Mucosa of descending colon (tissue), 3 donors: Measurements from ENCODE around the gene UBL4A. TPM values are rescaled to one million over a fixed set of nuclear protein-coding genes. Genes with fewer than 3 reads are reported as not detected.

Source experiments
- ATAC-seq: fragments of 200-7000 bp; cut with Tn5 transposase; one replicate; pipeline ENCODE4 v1.9.1; 2020; ENCODE audit warnings: mild to moderate bottlenecking, moderate library complexity
- DNase-seq, 3 donors: peaks; one replicate each; pipeline ENCODE4 v3.0.0-alpha.2; 2020
- H3K36me3 ChIP-seq: fragments of 200-600 bp; one replicate; pipeline ENCODE4 v1.8.0; 2021; ENCODE audit warnings: low read depth, mild to moderate bottlenecking
- H3K4me1 ChIP-seq: fragments of 200-600 bp; one replicate; pipeline ENCODE4 v1.8.0; 2021; ENCODE audit warnings: low read depth, mild to moderate bottlenecking
- H3K4me3 ChIP-seq: fragments of 200-600 bp; one replicate; pipeline ENCODE4 v1.8.0; 2021; ENCODE audit warnings: mild to moderate bottlenecking
- H3K9me3 ChIP-seq: fragments of 200-600 bp; one replicate; pipeline ENCODE4 v1.8.0; 2021; ENCODE audit warnings: mild to moderate bottlenecking
- CTCF ChIP-seq: fragments of 200-600 bp; IDR thresholded peaks from one replicate; pipeline ENCODE4 v1.8.0; 2022; ENCODE audit warnings: antibody characterized with exemption, mild to moderate bottlenecking
- intact Hi-C, 2 donors: fragments of 100-400 bp; cut with DNase I in 1 of 2; cut with micrococcal nuclease in 1 of 2; formaldehyde crosslinking; loops; one replicate each; pipeline versions ENCODE4 v1.11.0 to v1.11.1; 2022; cut with DNase I, micrococcal nuclease
- total RNA-seq, 3 donors: library from RNA; stranded (reverse); fragmentation: NEBNext Ultra II Directional in 2 of 3; extraction: Animal tissue kit (Norgen Biotek cat#: 25700) in 2 of 3; gene quantifications; one replicate each; pipeline versions ENCODE4 v1.2.1 to v1.2.4, GENCODE V29; 2021 to 2023
- donor health status: DM: no; HTN: no; CAD: no; lungs with moderate emphysema.
- donor health status: DM: no; HTN: no; CAD: no.
- donor health status: DM: no; HTN: yes; CAD: no.

Gene UBL4A
- total RNA-seq, 3 donors from 2014 or later = 29.2 to 41.6 (median 32.3) TPM

- peak overlapping the region; percentile 38 for H3K4me3 ChIP-seq
- no peaks in the 10 kb centered on the region for H3K4me1 ChIP-seq
- intact Hi-C loops = no loop called here
- H3K36me3 ChIP-seq = no peaks in the 10 kb centered on the region
- ATAC-seq = peak; percentile 77
- no peak for TF ChIP-seq CTCF
- DNase-seq = peak; percentile 58 to 79 (median 78)
- no peaks in the 10 kb centered on the region for H3K9me3 ChIP-seq
These were observed 28.8 kb downstream of the UBL4A start for GRCh38 chrX:154457491-154458115.

- Histone ChIP-seq H3K36me3 (no peaks in the 10 kb centered on the region), H3K4me1 (no peaks in the 10 kb centered on the region), H3K9me3 (no peaks in the 10 kb centered on the region), H3K4me3 (no peak overlapping the region)
- ATAC-seq (no peak), DNase-seq (no peak)
- intact Hi-C loops = no loop called here
- TF ChIP-seq CTCF = no peak
These were observed 33.6 kb downstream of the UBL4A start for GRCh38 chrX:154452823-154453222.

- DNase-seq (no peak), ATAC-seq (no peak)
- no peak for TF ChIP-seq CTCF
- intact Hi-C loops = no loop called here
- H3K4me3 ChIP-seq = no peak overlapping the region
- no peaks in the 10 kb centered on the region for H3K36me3 ChIP-seq
- H3K4me1 ChIP-seq = peaks cover under 1% of the 10 kb centered on the region
- H3K9me3 ChIP-seq = no peaks in the 10 kb centered on the region
These were observed 36.1 kb downstream of the UBL4A start for GRCh38 chrX:154450312-154450711.

GRCh38 chrX:154449618-154450017, 36.8 kb downstream of the UBL4A start:
- no peaks in the 10 kb centered on the region for H3K36me3 ChIP-seq
- H3K4me1 ChIP-seq = peaks cover 6% of the 10 kb centered on the region
- no peak for DNase-seq
- no peak for ATAC-seq
- intact Hi-C loops = no loop called here
- H3K4me3 ChIP-seq = no peak overlapping the region
- TF ChIP-seq CTCF = no peak
- H3K9me3 ChIP-seq = no peaks in the 10 kb centered on the region

GRCh38 chrX:154448484-154448883, 37.9 kb downstream of the UBL4A start:
- H3K9me3 ChIP-seq = no peaks in the 10 kb centered on the region
- peaks cover 6% of the 10 kb centered on the region for H3K4me1 ChIP-seq

More at GRCh38 chrX:154448484-154448883, 37.9 kb downstream of the UBL4A start:
- no peak for ATAC-seq
- no peak for DNase-seq
- Histone ChIP-seq H3K4me3 (no peak overlapping the region), H3K36me3 (no peaks in the 10 kb centered on the region)
- TF ChIP-seq CTCF = no peak
- intact Hi-C loops = no loop called here
